IMR-90 (cell line): Measurements from ENCODE around the gene UFC1. TPM values are rescaled to one million over a fixed set of nuclear protein-coding genes. Genes with fewer than 3 reads are reported as not detected.

Experiments
- ATAC-seq: fragments of 200-7000 bp; cut with Tn5 transposase; 2 replicates; pipeline ENCODE4 v1.9.1; 2020; ENCODE audit warnings: low read depth, mild to moderate bottlenecking, moderate library complexity
- BruUV-seq: library from RNA; stranded (reverse); fragments of 400-500 nt; replicated peaks from 2 replicates; lab custom pipeline; 2021; lab: Mats Ljungman, UMichigan
- CTCF ChIA-PET: fragments of 300-600 bp; formaldehyde crosslinking; extraction: SDS; loops from one replicate; lab custom pipeline; 2021; ENCODE audit warnings: antibody characterized with exemption; lab: Yijun Ruan, JAX
- POLR2A ChIA-PET: fragments of 300-600 bp; sonication (Branson Sonifier 250); formaldehyde crosslinking; loops from one replicate; lab custom pipeline; 2022; ENCODE audit warnings: antibody characterized with exemption; ENCODE audit not compliant: unreplicated experiment; lab: Charles Lee
- DNase-seq: peaks from one replicate; pipeline ENCODE4 v3.0.0; 2013
- H2AFZ ChIP-seq: replicated peaks from 2 replicates; pipeline ENCODE3; 2013; ENCODE audit warnings: low read length, mild to moderate bottlenecking; ENCODE audit not compliant: poor library complexity
- H2AK5ac ChIP-seq: 2 replicates; pipeline ENCODE4 v1.6.1; 2013; ENCODE audit warnings: low read depth, low read length, inconsistent platforms
- H2AK9ac ChIP-seq: replicated peaks from 2 replicates; pipeline ENCODE3; 2013; ENCODE audit warnings: mild to moderate bottlenecking, low read depth, low read length, moderate library complexity; ENCODE audit not compliant: poor library complexity
- H2BK120ac ChIP-seq: 2 replicates; pipeline ENCODE4 v1.6.1; 2013; ENCODE audit warnings: low read depth, low read length, inconsistent platforms
- H2BK15ac ChIP-seq: 3 replicates; pipeline ENCODE4 v1.6.1; 2013; ENCODE audit warnings: low read depth, low read length, inconsistent platforms
- H2BK20ac ChIP-seq: 2 replicates; pipeline ENCODE4 v1.6.1; 2013; ENCODE audit warnings: low read depth, mild to moderate bottlenecking, inconsistent platforms, low read length, moderate library complexity
- H2BK5ac ChIP-seq: 2 replicates; pipeline ENCODE4 v1.6.1; 2013; ENCODE audit warnings: mild to moderate bottlenecking, low read depth, low read length, inconsistent platforms; ENCODE audit not compliant: poor library complexity, severe bottlenecking
- H3K14ac ChIP-seq: replicated peaks from 2 replicates; pipeline ENCODE4 v1.6.1; 2013; ENCODE audit warnings: low read depth, low read length, inconsistent platforms
- H3K18ac ChIP-seq: 2 replicates; pipeline ENCODE4 v1.6.1; 2013; ENCODE audit warnings: low read depth, low read length, control low read depth
- H3K23ac ChIP-seq: 2 replicates; pipeline ENCODE4 v1.6.1; 2013; ENCODE audit warnings: low read depth, low read length, inconsistent platforms
- H3K27ac ChIP-seq: 2 replicates; pipeline ENCODE4 v1.5.1; 2013; ENCODE audit warnings: mild to moderate bottlenecking, control low read depth, low read length; ENCODE audit not compliant: insufficient read depth
- H3K27me3 ChIP-seq: 2 replicates; pipeline ENCODE4 v1.6.1; 2013; ENCODE audit warnings: low read length; ENCODE audit not compliant: control insufficient read depth, insufficient read depth
- H3K36me3 ChIP-seq: 2 replicates; pipeline ENCODE4 v1.6.1; 2013; ENCODE audit warnings: low read length, mixed read lengths; ENCODE audit not compliant: control insufficient read depth, insufficient read depth
- H3K4ac ChIP-seq: 2 replicates; pipeline ENCODE4 v1.6.1; 2013; ENCODE audit warnings: low read depth, low read length, inconsistent platforms
- H3K4me1 ChIP-seq: 2 replicates; pipeline ENCODE4 v1.6.1; 2013; ENCODE audit warnings: low read length, mixed read lengths; ENCODE audit not compliant: control insufficient read depth, insufficient read depth
- H3K4me2 ChIP-seq: 2 replicates; pipeline ENCODE4 v1.6.1; 2013; ENCODE audit warnings: low read depth, mild to moderate bottlenecking, control low read depth, low read length, moderate library complexity
- H3K4me3 ChIP-seq: 2 replicates; pipeline ENCODE4 v1.5.1; 2013; ENCODE audit warnings: low read depth, mild to moderate bottlenecking, control low read depth, low read length, moderate library complexity; ENCODE audit not compliant: insufficient read depth
- H3K56ac ChIP-seq: 2 replicates; pipeline ENCODE4 v1.6.1; 2013; ENCODE audit warnings: low read length, inconsistent platforms; ENCODE audit not compliant: insufficient read depth; ENCODE audit errors: extremely low read depth
- H3K79me1 ChIP-seq, 2 experiments: 2 replicates each; pipeline ENCODE4 v1.6.1; 2013; ENCODE audit warnings: low read length in 2 of 2, inconsistent platforms in 1 of 2, low read depth in 1 of 2
- H3K9ac ChIP-seq: 2 replicates; pipeline ENCODE4 v1.6.1; 2013; ENCODE audit warnings: low read depth, low read length, control low read depth
- H3K9me1 ChIP-seq: 2 replicates; pipeline ENCODE4 v1.6.1; 2013; ENCODE audit warnings: low read length, inconsistent platforms; ENCODE audit not compliant: insufficient read depth
- H3K9me3 ChIP-seq: 2 replicates; pipeline ENCODE4 v1.6.1; 2013; ENCODE audit warnings: low read length; ENCODE audit not compliant: control insufficient read depth, insufficient read depth
- H4K20me1 ChIP-seq: 2 replicates; pipeline ENCODE4 v1.6.1; 2013; ENCODE audit warnings: low read length, inconsistent platforms; ENCODE audit not compliant: insufficient read depth
- H4K5ac ChIP-seq: 2 replicates; pipeline ENCODE4 v1.6.1; 2013; ENCODE audit warnings: mild to moderate bottlenecking, low read depth, low read length, control low read depth
- H4K8ac ChIP-seq, 2 experiments: 2 replicates each; pipeline ENCODE4 v1.6.1; 2013; ENCODE audit warnings: low read depth in 2 of 2, low read length in 2 of 2, control low read depth in 1 of 2, inconsistent platforms in 1 of 2
- H4K91ac ChIP-seq: 2 replicates; pipeline ENCODE4 v1.6.1; 2013; ENCODE audit warnings: low read depth, low read length, inconsistent platforms; ENCODE audit not compliant: insufficient read depth
- BHLHE40 ChIP-seq: fragments of 150-350 bp; IDR thresholded peaks from 2 replicates; pipeline ENCODE4 v1.6.1; 2016; ENCODE audit warnings: mild to moderate bottlenecking, low read depth, low read length
- CHD1 ChIP-seq: IDR thresholded peaks from 2 replicates; pipeline ENCODE4 v1.6.1; 2012; ENCODE audit warnings: low read depth, low read length, improper control_type of control experiment
- CTCF ChIP-seq: conservative IDR thresholded peaks from 2 replicates; pipeline ENCODE4 v1.5.1; 2012; ENCODE audit warnings: mild to moderate bottlenecking, low read depth, low read length, improper control_type of control experiment
- FOS ChIP-seq: fragments of 150-350 bp; IDR thresholded peaks from 2 replicates; pipeline ENCODE4 v1.6.1; 2016; ENCODE audit warnings: low read depth, low read length
- MAFK ChIP-seq: IDR thresholded peaks from 2 replicates; pipeline ENCODE4 v1.6.1; 2012; ENCODE audit warnings: low read depth, low read length, improper control_type of control experiment
- MAZ ChIP-seq: IDR thresholded peaks from 2 replicates; pipeline ENCODE4 v1.6.1; 2012; ENCODE audit warnings: low read depth, mild to moderate bottlenecking, low read length, improper control_type of control experiment, moderate library complexity, borderline replicate concordance
- MXI1 ChIP-seq: IDR thresholded peaks from 2 replicates; pipeline ENCODE4 v1.6.1; 2012; ENCODE audit warnings: low read depth, mild to moderate bottlenecking, low read length, moderate library complexity, borderline replicate concordance
- NFE2L2 ChIP-seq: fragments of 150-350 bp; IDR thresholded peaks from 2 replicates; pipeline ENCODE4 v1.6.1; 2016; ENCODE audit warnings: low read depth, mild to moderate bottlenecking, low read length
- POLR2A ChIP-seq: IDR thresholded peaks from 2 replicates; pipeline ENCODE4 v1.6.1; 2012; ENCODE audit warnings: mild to moderate bottlenecking, low read depth, low read length
- RCOR1 ChIP-seq: IDR thresholded peaks from 2 replicates; pipeline ENCODE4 v1.6.1; 2012; ENCODE audit warnings: mild to moderate bottlenecking, low read length, improper control_type of control experiment; ENCODE audit not compliant: insufficient replicate concordance
- USF2 ChIP-seq: fragments of 150-350 bp; IDR thresholded peaks from 2 replicates; pipeline ENCODE4 v1.6.1; 2017; ENCODE audit warnings: mild to moderate bottlenecking, antibody characterized with exemption, low read length, low read depth
- WGBS, 2 experiments: methylation state at CpG; one replicate each; pipeline versions ENCODE4 v1.1.5 to v1.1.7; 2013; ENCODE audit warnings: missing lambda C conversion rate in 2 of 2; ENCODE audit not compliant: insufficient read length in 1 of 2; ENCODE audit errors: extremely low coverage in 2 of 2; 5-methylcytosine and 5-hydroxymethylcytosine counted together
- dilution Hi-C: fragments of 300-500 bp; cut with HindIII; formaldehyde crosslinking; loops from one replicate; pipeline ENCODE4 v1.14.3; 2018; ENCODE audit warnings: low sequenced_read_pairs; ENCODE audit not compliant: unreplicated experiment
- in situ Hi-C: fragments of 300-500 bp; cut with MboI; formaldehyde crosslinking; loops from 3 replicates; pipeline ENCODE4 v1.14.3; 2019; ENCODE audit warnings: low sequenced_read_pairs, inconsistent platforms, mixed read lengths
- intact Hi-C: fragments of 100-400 bp; cut with micrococcal nuclease; formaldehyde crosslinking; loops from 2 replicates; pipeline ENCODE4 v1.10.0; 2022
- polyA plus RNA-seq, 3 experiments: library from polyadenylated mRNA; depleted of rRNA; stranded (reverse); fragments of >200 nt; gene quantifications; 2 replicates each; pipeline ENCODE4 v1.2.3, GENCODE V29; 2012; ENCODE audit warnings: low replicate concordance in 1 of 3
- total RNA-seq: library from RNA; depleted of rRNA; stranded (reverse); fragments of >200 nt; gene quantifications from 2 replicates; pipeline ENCODE4 v1.2.3, GENCODE V29; 2012

The UFC1 gene
- total and polyA plus RNA-seq, 2 of the 4 experiments (the other 2 are of a cell fraction): 134 to 140 TPM

GRCh38 chr1:161182214-161182613, 28.4 kb downstream of the UFC1 start:
- DNase-seq (peak; percentile 60), ATAC-seq (no peak)
- H3K18ac ChIP-seq: no peak overlapping the region
- no peak overlapping the region for H4K91ac ChIP-seq
- H2AK9ac ChIP-seq: peak overlapping the region; percentile 88
- TF ChIP-seq MXI1: no peak
- no peak for TF ChIP-seq NFE2L2
- no peak for TF ChIP-seq CHD1
- no peak for TF ChIP-seq RCOR1
- no peak for TF ChIP-seq CTCF
- no peak for TF ChIP-seq MAZ
- no peak for TF ChIP-seq BHLHE40
- no peak for TF ChIP-seq FOS
- TF ChIP-seq USF2: no peak
- no peak for TF ChIP-seq POLR2A
- no peak for TF ChIP-seq MAFK
- no peaks in the 10 kb centered on the region for H3K9me3 ChIP-seq
- H3K4ac ChIP-seq: peak overlapping the region; percentile 16; the same call in 1 of the 2 replicates
- peak overlapping the region; percentile 71 for H2AFZ ChIP-seq
- no peak overlapping the region for H3K27ac ChIP-seq
- no peak overlapping the region; the same call in 1 of the 2 replicates for H2BK120ac ChIP-seq
- dilution Hi-C loops: no loop called here
- no peaks in the 10 kb centered on the region for H3K27me3 ChIP-seq
- in situ Hi-C loops: no loop called here
- ChIA-PET POLR2A (no interaction called here), CTCF (interaction anchor here (1.2 to 2.0 kb wide), 2 partner anchors 23 to 43 kb away, joined by 4 read pairs; partner anchors contain the start of gene TOMM40L)
- H2BK15ac ChIP-seq: no peak overlapping the region
- intact Hi-C loops: no loop called here
- no peak overlapping the region for H2AK5ac ChIP-seq
- peaks cover 6% of the 10 kb centered on the region for H3K4me1 ChIP-seq
- no peak overlapping the region for H3K4me3 ChIP-seq
- no peaks in the 10 kb centered on the region for H3K36me3 ChIP-seq
- no TSS peak for BruUV-seq
- no peak overlapping the region for H3K9ac ChIP-seq
- no peak overlapping the region for H3K56ac ChIP-seq
- H2BK20ac ChIP-seq: no peak overlapping the region; the same call in 1 of the 2 replicates
- no peak overlapping the region for H3K23ac ChIP-seq
- 100% methylated on average over 1 of the region's 1 CpG; no CpG with 5 or more reads in 1 of the 2 experiments for WGBS, 2 experiments
- H4K20me1 ChIP-seq: no peaks in the 10 kb centered on the region
- no peak overlapping the region for H3K4me2 ChIP-seq
- H4K5ac ChIP-seq: no peak overlapping the region; the same call in 1 of the 2 replicates
- 0 out of 2 replicates have a peak, but pooled peaks cover 6% of the 10 kb centered on the region for H3K9me1 ChIP-seq
- H3K14ac ChIP-seq: 0 out of 2 replicates have a peak overlapping the region, but pooled peaks have one; percentile 0
- peak overlapping the region in 1 of 2 experiments; percentile 11; a peak in 2 of 4 replicates for H4K8ac ChIP-seq
- H3K79me1 ChIP-seq: peaks cover under 1 to 4% of the 10 kb centered on the region in 2 experiments; a peak in 2 of 4 replicates
- no peak overlapping the region for H2BK5ac ChIP-seq
